ENCODE data around the gene FAM83C. TPM values are rescaled to one million over a fixed set of nuclear protein-coding genes. Genes with fewer than 3 reads are reported as not detected.

FAM83C gene
- total RNA-seq, 1 donor from 2014 or later = not detected

- intact Hi-C loops (cut with micrococcal nuclease) = no loop called here
Measured at GRCh38 chr20:35240083-35240810, 52.0 kb downstream of the FAM83C start.

GRCh38 chr20:35238735-35239134 is 53.5 kb downstream of the FAM83C start:
- intact Hi-C loops (cut with micrococcal nuclease) = no loop called here

GRCh38 chr20:35238170-35238569 is 54.1 kb downstream of the FAM83C start:
- intact Hi-C loops (cut with micrococcal nuclease) = no loop called here

- intact Hi-C loops (cut with micrococcal nuclease) = no loop called here
Measured at GRCh38 chr20:35237486-35237885, 54.7 kb downstream of the FAM83C start.

GRCh38 chr20:35235881-35236280 is 56.3 kb downstream of the FAM83C start:
- intact Hi-C loops (cut with micrococcal nuclease) = no loop called here

Other genes starting within 250 kb of the FAM83C start
- gene TRPC4AP, start 199.6 kb downstream of the FAM83C start, total RNA-seq = 50.3 and 50.6 TPM in 2 replicates
- gene EDEM2, start 145.1 kb downstream of the FAM83C start, total RNA-seq = 28.4 and 29.0 TPM in 2 replicates
- gene PROCR, start 120.4 kb downstream of the FAM83C start, total RNA-seq = 0.41 and 0.45 TPM in 2 replicates
- gene MMP24, start 65.7 kb downstream of the FAM83C start, total RNA-seq = not detected in 2 replicates
- gene MMP24OS, start 14.3 kb downstream of the FAM83C start, total RNA-seq = 25.2 and 29.4 TPM in 2 replicates
- 111 and 112 TPM in 2 replicates for gene EIF6, start 7.7 kb downstream of the FAM83C start, total RNA-seq
- 45.0 and 53.9 TPM in 2 replicates for gene UQCC1, start 119.5 kb upstream of the FAM83C start, total RNA-seq
- not detected in 2 replicates for gene GDF5, start 145.8 kb upstream of the FAM83C start, total RNA-seq
- gene CEP250, start 163.2 kb upstream of the FAM83C start, total RNA-seq = 56.8 and 58.2 TPM in 2 replicates
- not detected in 2 replicates for gene C20orf173, start 237.2 kb upstream of the FAM83C start, total RNA-seq
- gene ERGIC3, start 249.7 kb upstream of the FAM83C start, total RNA-seq = 153 and 156 TPM in 2 replicates